GM08714 (cell line): ENCODE data around the gene TCF25.
"Not testable (repeated sequence)": the region's sequence is repeated elsewhere in the genome, so short reads cannot be mapped to it uniquely, and the experiment has no call there.

ENCODE experiments used
- H3K4me3 ChIP-seq: fragments of 200-500 bp; sonication (Bioruptor generic); 2 replicates; pipeline ENCODE4 v1.5.1; 2014; ENCODE audit warnings: mild to moderate bottlenecking, low read length, inconsistent platforms
- ZNF274 ChIP-seq: IDR thresholded peaks from 2 replicates; pipeline ENCODE4 v1.6.1; 2012; ENCODE audit warnings: mild to moderate bottlenecking, low read depth, low read length

TCF25 gene

DNA sequence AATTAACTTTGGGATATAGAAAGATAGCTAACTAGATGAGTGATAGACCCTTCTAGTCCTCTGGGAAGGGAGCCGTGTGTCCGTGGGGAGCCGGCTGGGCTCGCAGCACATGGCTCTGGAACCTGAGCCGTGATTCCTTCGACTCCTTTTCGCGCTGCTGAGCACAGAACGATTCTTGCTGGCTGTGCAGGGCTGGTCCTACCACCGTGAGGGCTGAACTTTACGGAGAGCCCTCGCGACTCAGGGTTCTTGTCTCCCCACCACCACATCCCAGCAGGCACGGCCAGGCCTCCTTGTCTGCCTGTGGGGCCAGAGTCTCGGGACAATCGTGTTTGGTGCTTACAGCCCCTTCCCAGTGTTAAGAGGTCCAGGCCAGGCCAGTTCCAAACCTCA is 13.8 kb upstream of the TCF25 start:
- no peak for TF ChIP-seq ZNF274
- no peak overlapping the region for H3K4me3 ChIP-seq

- H3K4me3 ChIP-seq = no peak overlapping the region
- TF ChIP-seq ZNF274 = no peak
Measured at GRCh38 chr16:89860747-89861304, 12.6 kb upstream of the TCF25 start.

DNA sequence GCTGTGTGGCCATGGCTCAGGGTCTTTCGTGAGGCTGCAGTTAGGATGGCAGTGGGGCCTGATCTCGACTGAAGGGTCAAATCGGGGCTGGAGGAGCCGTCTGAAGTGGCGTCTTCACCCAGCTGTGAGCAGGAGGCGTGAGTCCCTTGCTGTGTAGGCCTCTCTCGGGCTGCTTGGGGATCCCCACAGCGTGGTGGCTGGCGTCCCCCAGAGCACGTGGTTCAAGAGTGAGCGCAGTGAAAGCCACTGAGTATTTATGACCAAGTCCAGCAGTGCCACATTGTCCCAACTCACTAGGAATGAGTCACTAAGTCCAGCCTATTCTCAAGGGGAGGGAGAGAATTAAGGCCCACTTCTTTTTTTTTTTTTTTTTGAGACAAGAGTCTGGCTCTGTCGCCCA is 11.7 kb upstream of the TCF25 start:
- H3K4me3 ChIP-seq = no peak overlapping the region
- no peak for TF ChIP-seq ZNF274

GRCh38 chr16:89862732-89863131 is 10.7 kb upstream of the TCF25 start:
- no peak overlapping the region for H3K4me3 ChIP-seq

GRCh38 chr16:89863741-89864526 is 9.5 kb upstream of the TCF25 start:
- no peak for TF ChIP-seq ZNF274
- no peak overlapping the region; the same call in 1 of the 2 replicates for H3K4me3 ChIP-seq

More at GRCh38 chr16:89862732-89863131, 10.7 kb upstream of the TCF25 start:
- no peak for TF ChIP-seq ZNF274

- no peak for TF ChIP-seq ZNF274
- no peak overlapping the region; the same call in 1 of the 2 replicates for H3K4me3 ChIP-seq
Measured at GRCh38 chr16:89864527-89864820, 8.9 kb upstream of the TCF25 start.

DNA sequence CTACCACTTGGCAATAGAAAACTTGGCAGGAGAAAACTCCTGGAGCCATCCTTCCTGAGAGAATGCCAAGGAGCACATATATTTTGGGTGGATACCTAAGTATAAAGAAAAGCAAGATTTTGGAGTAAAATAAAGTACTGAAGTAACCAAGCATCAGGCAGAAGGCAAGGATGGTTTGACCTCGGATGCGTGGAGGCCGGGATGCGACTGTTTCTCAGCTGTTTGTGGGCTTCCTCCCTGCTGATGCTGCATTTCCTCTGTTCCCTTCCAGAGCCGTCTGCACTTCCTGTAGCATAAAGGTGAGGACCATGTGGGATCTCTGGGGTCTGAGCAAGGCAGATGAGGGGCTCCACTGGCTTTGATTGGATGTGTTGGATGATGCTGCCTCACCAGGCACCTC is 5.5 kb upstream of the TCF25 start:
- TF ChIP-seq ZNF274 = no peak
- no peak overlapping the region for H3K4me3 ChIP-seq

- H3K4me3 ChIP-seq = no peak overlapping the region
- TF ChIP-seq ZNF274 = no peak
Measured at GRCh38 chr16:89869911-89870310, 3.5 kb upstream of the TCF25 start.

DNA sequence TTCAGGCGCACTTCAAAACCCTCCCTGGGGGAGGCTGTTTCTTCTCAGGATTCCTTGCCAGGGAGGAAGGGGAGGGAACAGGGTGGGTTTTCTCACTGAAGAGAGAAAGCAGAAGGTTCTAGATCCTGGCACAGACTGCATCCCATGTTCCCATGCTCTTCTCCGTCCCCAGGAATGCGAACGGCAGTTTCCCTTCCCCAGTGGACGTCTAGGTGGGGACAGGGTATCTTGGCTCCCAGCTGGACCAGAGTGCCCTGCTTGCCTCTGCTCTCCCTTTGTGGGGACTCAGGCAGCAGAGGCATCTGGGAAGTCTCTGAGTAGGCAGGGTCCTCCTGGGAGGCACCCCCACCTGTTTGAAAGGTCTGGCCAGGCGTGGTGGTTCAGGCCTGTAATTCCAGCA is 3.0 kb upstream of the TCF25 start:
- no peak overlapping the region for H3K4me3 ChIP-seq
- no peak for TF ChIP-seq ZNF274

- no peak overlapping the region for H3K4me3 ChIP-seq
- no peak for TF ChIP-seq ZNF274
Measured at GRCh38 chr16:89871895-89872294, 1.5 kb upstream of the TCF25 start.

- no peak for TF ChIP-seq ZNF274
- H3K4me3 ChIP-seq = peak overlapping the region; percentile 73
Measured at GRCh38 chr16:89873972-89874689, 739 bp downstream of the TCF25 start.

- not testable (repeated sequence) for H3K4me3 ChIP-seq
Measured at GRCh38 chr16:89879123-89879522, 5.7 kb downstream of the TCF25 start.

- TF ChIP-seq ZNF274 = no peak
- no peak overlapping the region for H3K4me3 ChIP-seq
Measured at GRCh38 chr16:89880477-89881367, 7.3 kb downstream of the TCF25 start.

GRCh38 chr16:89881368-89881730 is 8.0 kb downstream of the TCF25 start:
- no peak for TF ChIP-seq ZNF274
- H3K4me3 ChIP-seq = no peak overlapping the region
